NCI-H1417 (cell line): ENCODE results near the gene IFTAP.

Experiments used
- DNase-seq, 3 experiments: peaks; one replicate each; lab custom pipeline; 2025; lab: John Stamatoyannopoulos, UW

The IFTAP gene

DNA sequence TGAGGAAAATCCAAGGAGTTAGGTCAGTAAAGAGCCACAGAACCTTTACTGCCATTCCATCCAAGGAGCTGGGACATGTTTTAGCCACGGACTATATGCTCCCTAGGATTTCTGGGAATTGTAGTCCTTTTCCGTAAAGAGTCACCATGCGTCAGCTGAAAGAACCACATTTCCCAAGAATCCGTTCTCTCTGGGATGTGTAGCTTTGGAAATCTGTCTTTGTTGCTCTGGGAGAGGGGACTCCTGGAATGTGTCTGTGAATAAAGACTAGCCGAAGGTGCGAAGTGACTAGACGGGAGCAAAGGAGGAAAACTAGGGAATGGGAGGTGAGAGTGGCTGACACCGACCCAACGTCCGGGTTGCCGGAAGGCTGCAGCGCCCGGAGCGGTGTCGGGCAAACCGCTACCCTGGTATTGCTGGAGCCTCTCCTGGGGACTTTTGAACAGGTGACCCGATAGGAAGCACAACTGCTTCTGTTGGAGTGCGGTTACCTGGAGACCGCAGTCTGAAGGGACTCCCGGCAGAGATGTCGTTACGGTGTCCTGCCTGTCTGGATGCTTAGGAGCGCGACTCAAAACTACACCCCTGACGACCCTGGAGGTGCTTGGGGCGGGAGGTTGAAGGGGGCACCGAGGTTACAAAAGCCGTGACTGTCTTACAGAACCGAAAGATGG is at the start of gene IFTAP:
IFTAP (plus strand) TSS at position 187 of the 674 bp plus-strand sequence. CDS start 15,602 bp downstream, outside the sequence.
- peak; percentile 91 to 96 (median 96) for DNase-seq

DNA sequence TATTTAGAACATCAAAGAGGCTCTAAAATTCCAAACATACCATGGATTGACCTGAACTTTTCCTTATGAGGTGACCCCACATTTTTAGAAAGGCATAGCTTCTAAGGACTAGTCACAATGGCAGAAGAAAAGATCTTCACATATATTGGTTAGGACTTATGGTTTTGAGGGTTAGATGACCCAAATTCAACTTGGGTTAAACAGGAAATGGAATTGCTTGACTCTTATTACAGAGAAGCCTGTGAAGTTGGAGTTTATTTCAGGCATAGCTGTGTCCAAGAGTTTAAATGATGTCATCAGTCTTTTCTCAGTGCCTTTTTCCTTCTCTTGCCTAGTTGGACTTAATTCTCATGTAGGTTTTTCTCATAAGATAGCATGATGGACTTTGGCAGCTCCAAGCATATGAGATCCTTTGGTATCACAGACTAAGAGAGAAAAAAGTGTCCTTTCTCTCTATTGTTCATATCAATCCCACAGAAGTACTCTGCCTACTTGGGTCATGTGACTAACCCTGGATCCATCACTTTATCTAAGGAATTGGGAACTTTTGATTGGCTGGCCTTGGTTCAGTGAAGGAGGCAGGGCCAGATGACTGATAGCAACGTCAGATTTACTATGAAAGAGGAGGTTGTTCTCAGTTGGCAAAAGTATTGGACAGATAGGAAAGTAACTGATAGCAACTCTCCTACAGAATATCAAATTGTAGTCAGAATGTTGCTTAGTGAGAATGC is 43.8 kb upstream of the IFTAP start:
- no peak for DNase-seq

DNA sequence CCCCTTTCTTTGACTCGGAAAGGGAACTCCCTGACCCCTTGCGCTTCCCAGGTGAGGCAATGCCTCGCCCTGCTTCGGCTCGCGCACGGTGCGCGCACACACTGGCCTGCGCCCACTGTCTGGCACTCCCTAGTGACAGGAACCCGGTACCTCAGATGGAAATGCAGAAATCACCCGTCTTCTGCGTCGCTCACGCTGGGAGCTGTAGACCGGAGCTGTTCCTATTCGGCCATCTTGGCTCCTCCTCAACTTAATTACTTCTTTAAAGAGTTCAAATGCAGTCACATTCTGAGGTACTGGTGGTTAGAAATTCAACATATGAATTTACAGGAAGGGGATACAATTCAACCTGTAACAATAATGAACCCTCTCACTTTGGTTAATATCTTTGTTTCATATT is 36.9 kb upstream of the IFTAP start:
- DNase-seq, result peak in 2 of 3 experiments; percentile 17 to 71

- no peak for DNase-seq
These were observed 36.3 kb upstream of the IFTAP start for GRCh38 chr11:36557991-36558390.

- no peak for DNase-seq
These were observed 35.5 kb upstream of the IFTAP start for GRCh38 chr11:36558571-36559413.

DNA sequence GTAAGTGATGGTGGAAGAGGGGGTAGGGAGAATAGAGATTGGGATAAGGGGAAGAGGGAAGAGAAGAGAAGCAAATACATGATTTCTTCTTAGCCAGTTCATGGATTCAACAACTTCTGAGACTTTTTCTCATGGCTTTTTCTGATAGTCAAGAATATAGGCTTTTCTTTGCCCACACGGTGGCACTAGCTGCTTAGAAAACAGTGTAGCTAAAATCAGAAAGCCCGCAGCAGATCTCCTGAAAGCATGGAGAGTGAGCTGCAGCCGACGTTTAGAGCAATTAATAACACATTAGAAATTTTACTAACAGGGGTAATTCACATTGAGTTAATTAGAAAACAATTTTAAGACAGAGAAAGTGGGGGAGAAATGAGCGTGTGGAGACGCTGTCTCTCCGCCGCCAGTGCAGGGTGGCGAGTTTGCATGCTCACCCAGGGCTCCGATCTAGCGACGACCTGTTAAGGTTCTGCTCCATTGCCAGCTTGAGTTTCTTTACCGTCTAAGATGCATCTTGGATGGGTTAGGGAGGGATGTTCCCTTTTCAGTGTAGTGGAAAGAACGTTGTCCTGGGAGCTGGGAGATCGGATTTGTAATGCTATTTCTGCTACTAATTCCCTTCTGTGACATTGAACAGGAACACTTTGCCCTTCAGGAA is 29.8 kb upstream of the IFTAP start:
- peak; percentile 27 to 83 (median 78) for DNase-seq

GRCh38 chr11:36565031-36565610 is 29.2 kb upstream of the IFTAP start:
- peak in 1 of 3 experiments; percentile 46 for DNase-seq

DNA sequence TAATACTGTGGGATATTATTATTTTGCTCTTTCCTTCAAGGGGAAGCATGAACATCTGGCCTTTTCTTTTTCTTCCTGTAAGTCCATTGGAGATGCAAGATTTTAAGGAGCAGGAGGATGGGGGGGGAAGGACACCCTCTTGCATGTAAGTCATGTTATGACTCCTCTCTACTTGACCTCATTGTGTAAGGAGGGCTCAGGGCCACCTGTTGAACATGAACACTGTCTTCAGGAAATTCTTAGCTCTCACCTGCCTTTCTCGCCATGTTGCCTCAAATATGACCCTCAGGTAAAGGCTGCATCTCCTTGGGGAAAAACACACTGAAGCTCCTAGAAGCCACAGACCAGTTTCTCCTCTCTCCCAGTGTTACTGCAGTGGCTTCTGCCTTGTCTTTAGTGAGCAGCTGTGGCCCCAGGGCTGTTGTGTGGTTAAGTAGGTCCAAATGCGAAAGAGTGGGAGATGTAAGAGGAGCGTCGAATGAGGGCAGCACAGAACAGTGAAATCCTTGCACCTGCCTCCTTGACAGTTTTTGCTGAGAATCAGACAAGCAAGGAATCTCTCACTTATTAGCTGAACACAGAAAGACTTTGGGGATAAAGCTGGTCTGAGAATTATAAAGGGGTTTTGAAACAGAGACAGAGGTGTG is 27.8 kb upstream of the IFTAP start:
- no peak for DNase-seq

DNA sequence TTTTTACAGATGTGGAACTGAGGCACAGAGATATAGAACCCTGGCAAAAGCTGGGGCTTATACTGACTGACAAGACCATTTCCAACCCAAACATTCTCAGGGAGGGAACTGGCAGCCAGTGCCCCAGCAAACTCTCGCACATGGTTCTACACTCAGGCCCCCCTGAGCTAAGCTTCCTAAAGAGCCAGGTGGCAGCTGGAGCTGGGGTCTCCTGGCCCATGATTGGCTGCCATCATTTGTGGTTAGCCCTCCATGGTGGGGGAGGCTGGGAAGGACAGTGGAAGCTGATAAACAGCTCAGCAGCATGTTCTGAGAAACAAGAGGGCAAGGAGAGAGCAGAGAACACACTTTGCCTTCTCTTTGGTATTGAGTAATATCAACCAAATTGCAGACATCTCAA is 26.6 kb upstream of the IFTAP start, which contains the start of gene RAG1:
RAG1 (plus strand) TSS at position 314 of the 400 bp plus-strand sequence. CDS start 5,298 bp downstream, outside the sequence.
- DNase-seq, result no peak

- no peak for DNase-seq
These were observed 25.2 kb upstream of the IFTAP start for GRCh38 chr11:36569095-36569494.

DNA sequence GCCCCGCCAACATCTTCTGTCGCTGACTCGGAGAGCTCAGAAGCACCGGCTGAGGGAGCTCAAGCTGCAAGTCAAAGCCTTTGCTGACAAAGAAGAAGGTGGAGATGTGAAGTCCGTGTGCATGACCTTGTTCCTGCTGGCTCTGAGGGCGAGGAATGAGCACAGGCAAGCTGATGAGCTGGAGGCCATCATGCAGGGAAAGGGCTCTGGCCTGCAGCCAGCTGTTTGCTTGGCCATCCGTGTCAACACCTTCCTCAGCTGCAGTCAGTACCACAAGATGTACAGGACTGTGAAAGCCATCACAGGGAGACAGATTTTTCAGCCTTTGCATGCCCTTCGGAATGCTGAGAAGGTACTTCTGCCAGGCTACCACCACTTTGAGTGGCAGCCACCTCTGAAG is 19.8 kb upstream of the IFTAP start:
- DNase-seq, result no peak

- DNase-seq, result no peak
These were observed 16.9 kb upstream of the IFTAP start for GRCh38 chr11:36577373-36577772.

DNA sequence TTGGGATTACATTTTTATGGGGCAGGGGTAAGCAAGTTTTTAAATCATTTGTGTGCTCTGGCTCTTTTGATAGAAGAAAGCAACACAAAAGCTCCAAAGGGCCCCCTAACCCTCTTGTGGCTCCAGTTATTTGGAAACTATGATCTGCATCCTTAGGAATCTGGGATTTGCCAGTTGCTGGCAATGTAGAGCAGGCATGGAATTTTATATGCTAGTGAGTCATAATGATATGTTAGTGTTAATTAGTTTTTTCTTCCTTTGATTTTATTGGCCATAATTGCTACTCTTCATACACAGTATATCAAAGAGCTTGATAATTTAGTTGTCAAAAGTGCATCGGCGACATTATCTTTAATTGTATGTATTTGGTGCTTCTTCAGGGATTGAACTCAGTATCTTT is 16.4 kb upstream of the IFTAP start:
- peak in 2 of 3 experiments; percentile 1 to 62 for DNase-seq

GRCh38 chr11:36578458-36578857 is 15.8 kb upstream of the IFTAP start:
- DNase-seq, result peak in 1 of 3 experiments; percentile 44

DNA sequence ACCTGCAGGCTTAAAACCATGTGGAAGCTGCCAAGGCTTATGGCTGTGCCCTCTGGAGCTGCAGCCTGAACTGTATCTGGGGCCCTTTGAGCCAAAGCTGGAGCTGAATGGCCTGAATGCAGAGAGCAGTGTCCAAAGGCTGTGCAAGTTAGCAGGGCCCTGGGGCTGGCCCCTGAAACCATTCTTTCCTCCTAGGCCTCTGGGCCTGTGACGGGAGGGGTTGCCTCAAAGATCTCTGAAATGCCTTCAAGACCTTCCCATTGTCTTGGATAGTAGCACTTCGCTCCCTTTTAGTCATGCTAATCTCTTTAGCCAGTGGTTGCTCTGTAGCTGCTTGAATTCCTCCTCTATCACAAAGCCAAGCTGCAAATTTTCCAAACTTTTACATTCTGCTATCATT is 12.8 kb upstream of the IFTAP start:
- DNase-seq, result no peak

- no peak for DNase-seq
These were observed 10.6 kb upstream of the IFTAP start for GRCh38 chr11:36583667-36584066.

GRCh38 chr11:36586543-36586942 is 7.8 kb upstream of the IFTAP start:
- DNase-seq, result no peak

DNA sequence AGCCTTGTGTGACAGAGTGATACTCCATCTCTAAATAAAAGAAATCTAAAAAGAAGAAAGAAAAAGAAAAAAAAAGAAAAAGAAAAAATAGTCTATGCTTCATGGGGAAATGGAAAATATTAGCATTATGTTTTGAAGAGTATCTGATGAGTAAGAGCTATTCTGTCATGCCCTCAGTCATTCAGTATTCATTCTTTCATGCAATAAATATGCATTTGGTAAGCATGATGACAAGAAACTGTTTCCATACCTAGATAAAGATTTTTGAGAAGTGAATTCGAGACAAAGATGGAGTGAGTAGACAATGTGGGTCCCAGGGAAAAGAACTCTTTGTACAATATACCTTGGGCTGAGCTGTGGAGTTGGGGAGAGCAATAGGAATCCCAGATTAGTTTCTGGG is 6.2 kb upstream of the IFTAP start:
- DNase-seq, result no peak

DNA sequence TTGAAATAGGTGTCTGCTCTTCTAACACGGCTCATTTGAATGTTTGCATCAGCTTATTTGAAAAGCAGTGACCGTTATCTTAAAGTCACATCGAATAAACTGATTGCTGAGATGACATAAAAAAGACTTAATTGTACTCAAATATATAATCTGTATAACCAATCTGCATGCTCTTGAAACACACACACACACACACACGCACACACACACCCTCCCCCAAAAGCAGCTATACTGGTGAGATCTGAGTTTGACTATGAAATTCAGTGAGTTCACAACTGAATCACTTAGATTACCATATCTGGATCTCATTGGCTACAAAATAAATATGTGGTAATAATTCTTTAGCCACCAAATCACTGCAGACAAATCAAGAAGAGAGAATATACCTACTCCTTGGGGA is 3.8 kb upstream of the IFTAP start:
- DNase-seq, result no peak

GRCh38 chr11:36591433-36591832 is 2.9 kb upstream of the IFTAP start:
- no peak for DNase-seq

GRCh38 chr11:36596880-36597279 is 2.6 kb downstream of the IFTAP start:
- DNase-seq, result no peak
